Astrocyte (in vitro differentiated cells and primary cell): ENCODE results near the gene ABCC8. TPM values are rescaled to one million over a fixed set of nuclear protein-coding genes. Genes with fewer than 3 reads are reported as not detected.

ENCODE experiments used
- DNase-seq: peaks from one replicate; pipeline ENCODE4 v3.0.0-alpha.2; 2010; ENCODE audit warnings: low read depth
- FAIRE-seq: peaks from 2 replicates; lab custom pipeline; 2011; peaks lifted over from hg19 to GRCh38; lab: Jason Lieb, UNC
- H2AFZ ChIP-seq: 2 replicates; pipeline ENCODE4 v1.6.0; 2012; ENCODE audit warnings: low read depth, low read length, inconsistent platforms
- H3K27ac ChIP-seq: 2 replicates; pipeline ENCODE4 v1.5.1; 2011; ENCODE audit warnings: low read depth, low read length, inconsistent platforms
- H3K27me3 ChIP-seq: 2 replicates; pipeline ENCODE4 v1.6.0; 2011; ENCODE audit warnings: low read length, inconsistent platforms; ENCODE audit not compliant: insufficient read depth
- H3K36me3 ChIP-seq: 2 replicates; pipeline ENCODE4 v1.5.1; 2011; ENCODE audit warnings: low read length, inconsistent platforms; ENCODE audit not compliant: insufficient read depth
- H3K4me1 ChIP-seq: 2 replicates; pipeline ENCODE4 v1.5.1; 2011; ENCODE audit warnings: low read length, inconsistent platforms; ENCODE audit not compliant: insufficient read depth
- H3K4me2 ChIP-seq: 2 replicates; pipeline ENCODE4 v1.6.0; 2012; ENCODE audit warnings: low read length, inconsistent platforms
- H3K4me3 ChIP-seq: 2 replicates; pipeline ENCODE4 v1.5.1; 2011; ENCODE audit warnings: low read depth, mild to moderate bottlenecking, low read length, inconsistent platforms; ENCODE audit not compliant: insufficient read depth
- H3K79me2 ChIP-seq: 2 replicates; pipeline ENCODE4 v1.6.0; 2012; ENCODE audit warnings: mild to moderate bottlenecking, low read length, inconsistent platforms; ENCODE audit not compliant: insufficient read depth
- H3K9ac ChIP-seq: 2 replicates; pipeline ENCODE4 v1.6.0; 2012; ENCODE audit warnings: mild to moderate bottlenecking, low read length, inconsistent platforms
- H3K9me3 ChIP-seq: 2 replicates; pipeline ENCODE4 v1.5.1; 2012; ENCODE audit warnings: low read depth, mild to moderate bottlenecking, low read length, inconsistent platforms; ENCODE audit not compliant: insufficient read depth
- H4K20me1 ChIP-seq: 2 replicates; pipeline ENCODE4 v1.6.0; 2012; ENCODE audit warnings: low read length, inconsistent platforms; ENCODE audit not compliant: insufficient read depth
- H3K27ac Mint-ChIP-seq: one replicate; pipeline ENCODE4 v1.8.0; 2021; ENCODE audit warnings: mild to moderate bottlenecking, mixed read lengths; ENCODE audit not compliant: unreplicated experiment
- H3K27me3 Mint-ChIP-seq: one replicate; pipeline ENCODE4 v1.8.0; 2021; ENCODE audit warnings: low read depth, mixed read lengths; ENCODE audit not compliant: unreplicated experiment
- H3K36me3 Mint-ChIP-seq: one replicate; pipeline ENCODE4 v1.8.0; 2021; ENCODE audit warnings: low read depth, mixed read lengths; ENCODE audit not compliant: unreplicated experiment
- H3K4me1 Mint-ChIP-seq: one replicate; pipeline ENCODE4 v1.8.0; 2021; ENCODE audit warnings: low read depth, mixed read lengths; ENCODE audit not compliant: unreplicated experiment
- H3K4me3 Mint-ChIP-seq: one replicate; pipeline ENCODE4 v1.8.0; 2021; ENCODE audit warnings: mild to moderate bottlenecking, moderate library complexity, mixed read lengths; ENCODE audit not compliant: unreplicated experiment
- H3K9me3 Mint-ChIP-seq: one replicate; pipeline ENCODE4 v1.8.0; 2021; ENCODE audit warnings: mild to moderate bottlenecking, mixed read lengths; ENCODE audit not compliant: unreplicated experiment
- CTCF ChIP-seq: IDR thresholded peaks from 2 replicates; pipeline ENCODE4 v1.5.1; 2011; ENCODE audit warnings: low read depth, mild to moderate bottlenecking, inconsistent platforms, low read length, moderate library complexity; ENCODE audit not compliant: insufficient read depth
- EZH2 ChIP-seq: IDR thresholded peaks from 2 replicates; pipeline ENCODE4 v1.6.1; 2012; ENCODE audit warnings: mild to moderate bottlenecking, low read length, inconsistent platforms; ENCODE audit not compliant: insufficient read depth
- total RNA-seq: library from RNA; stranded (reverse); gene quantifications from 2 replicates; pipeline ENCODE4 v1.2.1, GENCODE V29; 2021

ABCC8 gene
- total RNA-seq, 1 donor from 2014 or later, result not detected

- peaks cover 48% of the 10 kb centered on the region for H3K27me3 Mint-ChIP-seq
- Histone ChIP-seq H3K27me3 (no peaks in the 10 kb centered on the region), H3K79me2 (no peaks in the 10 kb centered on the region), H3K4me2 (no peak overlapping the region), H3K9ac (no peak overlapping the region), H3K9me3 (no peaks in the 10 kb centered on the region), H3K4me3 (no peak overlapping the region), H3K4me1 (no peaks in the 10 kb centered on the region), H4K20me1 (no peaks in the 10 kb centered on the region), H3K27ac (no peak overlapping the region), H2AFZ (no peak overlapping the region), H3K36me3 (no peaks in the 10 kb centered on the region)
- DNase-seq (no peak), FAIRE-seq (no peak)
- H3K27ac Mint-ChIP-seq, result no peak overlapping the region
- no peaks in the 10 kb centered on the region for H3K4me1 Mint-ChIP-seq
- peaks cover 2% of the 10 kb centered on the region for H3K9me3 Mint-ChIP-seq
- no peak for TF ChIP-seq CTCF
- no peak for TF ChIP-seq EZH2
- H3K36me3 Mint-ChIP-seq, result no peaks in the 10 kb centered on the region
- H3K4me3 Mint-ChIP-seq, result no peak overlapping the region
These were observed 14.3 kb upstream of the ABCC8 start for GRCh38 chr11:17490938-17491337.

GRCh38 chr11:17490232-17490631 lies 13.6 kb upstream of the ABCC8 start:
- Histone ChIP-seq H3K4me2 (no peak overlapping the region), H2AFZ (no peak overlapping the region), H3K9me3 (no peaks in the 10 kb centered on the region), H3K4me1 (no peaks in the 10 kb centered on the region), H3K79me2 (no peaks in the 10 kb centered on the region), H3K36me3 (no peaks in the 10 kb centered on the region), H3K27me3 (no peaks in the 10 kb centered on the region), H3K27ac (no peak overlapping the region), H3K9ac (no peak overlapping the region), H4K20me1 (no peaks in the 10 kb centered on the region), H3K4me3 (no peak overlapping the region)
- no peak overlapping the region for H3K4me3 Mint-ChIP-seq
- DNase-seq (no peak), FAIRE-seq (no peak)
- no peak overlapping the region for H3K27ac Mint-ChIP-seq
- H3K27me3 Mint-ChIP-seq, result peaks cover 45% of the 10 kb centered on the region
- peaks cover 2% of the 10 kb centered on the region for H3K9me3 Mint-ChIP-seq
- no peaks in the 10 kb centered on the region for H3K36me3 Mint-ChIP-seq
- TF ChIP-seq EZH2, result no peak
- no peak for TF ChIP-seq CTCF
- H3K4me1 Mint-ChIP-seq, result no peaks in the 10 kb centered on the region

GRCh38 chr11:17489751-17490150 lies 13.1 kb upstream of the ABCC8 start:
- H3K4me3 ChIP-seq, result no peak overlapping the region
- FAIRE-seq (no peak), DNase-seq (no peak)
- no peak overlapping the region for H2AFZ ChIP-seq
- Mint-ChIP-seq H3K4me1 (no peaks in the 10 kb centered on the region), H3K4me3 (no peak overlapping the region), H3K27me3 (peaks cover 49% of the 10 kb centered on the region), H3K36me3 (no peaks in the 10 kb centered on the region), H3K27ac (no peak overlapping the region), H3K9me3 (peaks cover 2% of the 10 kb centered on the region)
- H3K36me3 ChIP-seq, result no peaks in the 10 kb centered on the region
- no peaks in the 10 kb centered on the region for H3K27me3 ChIP-seq
- H4K20me1 ChIP-seq, result no peaks in the 10 kb centered on the region
- no peaks in the 10 kb centered on the region for H3K9me3 ChIP-seq
- H3K4me1 ChIP-seq, result no peaks in the 10 kb centered on the region
- H3K79me2 ChIP-seq, result no peaks in the 10 kb centered on the region
- no peak overlapping the region for H3K9ac ChIP-seq
- no peak overlapping the region for H3K4me2 ChIP-seq
- H3K27ac ChIP-seq, result no peak overlapping the region
- TF ChIP-seq CTCF (no peak), EZH2 (no peak)
